Right lung (tissue), 5 donors: ENCODE measurements around the gene DKK3. TPM values are rescaled to one million over a fixed set of nuclear protein-coding genes. Genes with fewer than 3 reads are reported as not detected.

Experiments
- DNase-seq, 2 donors: peaks; one replicate each; pipeline ENCODE4 v3.0.0-alpha.2; 2013
- polyA plus RNA-seq, 5 donors: library from polyadenylated mRNA; unstranded; fragments of 120-200 nt; gene quantifications; one replicate each; pipeline versions ENCODE4 v1.2.1 to v1.2.3, GENCODE V29; 2013; ENCODE audit warnings: inconsistent platforms in 1 of 5, low replicate concordance in 1 of 5; ENCODE audit not compliant: insufficient read length in 5 of 5, insufficient read depth in 1 of 5

DKK3 gene
- polyA plus RNA-seq, 5 donors = 144 to 187 (median 170) TPM

DNA sequence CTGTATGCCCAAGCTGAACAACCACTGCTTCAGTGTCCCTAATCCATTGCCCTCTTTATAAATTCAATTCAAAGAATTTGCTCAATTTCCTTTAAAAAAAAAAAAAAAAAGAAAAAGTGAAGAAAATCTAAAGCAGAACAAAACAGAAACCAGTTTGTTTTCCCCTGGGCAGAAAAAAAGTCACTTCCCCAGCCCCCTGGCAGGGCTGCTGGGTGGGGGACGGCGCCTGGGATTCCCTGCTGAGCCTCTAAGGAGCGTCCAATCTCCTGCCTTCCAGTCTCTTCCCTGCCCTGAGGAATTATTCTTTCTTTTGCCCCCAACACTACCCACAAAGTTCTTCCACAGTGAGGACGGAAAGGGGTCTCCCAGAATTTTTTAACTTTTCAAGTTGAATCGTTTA lies 23.9 kb downstream of the DKK3 start:
- no peak for DNase-seq

DNA sequence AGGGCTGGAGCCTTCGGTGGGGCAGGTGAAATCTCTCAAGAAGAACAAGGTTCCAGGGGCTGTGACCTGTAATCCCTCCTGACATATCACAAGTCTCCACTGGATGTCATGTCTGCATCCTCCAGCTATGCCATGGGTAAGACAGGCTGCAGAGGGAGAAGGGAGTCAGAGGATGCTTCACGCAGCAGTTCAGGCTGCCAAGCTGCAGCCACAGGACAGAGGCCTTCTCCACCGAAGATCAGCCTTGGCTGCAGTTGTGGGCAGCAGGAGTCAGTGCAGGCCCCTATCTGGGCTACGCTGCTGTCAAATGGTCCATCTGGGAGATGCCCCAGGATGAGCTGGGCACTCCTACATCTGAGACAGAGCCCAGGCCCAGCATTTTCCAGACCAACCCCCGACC lies 25.0 kb downstream of the DKK3 start:
- no peak for DNase-seq

GRCh38 chr11:11982975-11983374 lies 25.5 kb downstream of the DKK3 start:
- no peak for DNase-seq

- no peak for DNase-seq
These were observed 26.0 kb downstream of the DKK3 start for GRCh38 chr11:11982461-11982860.

DNA sequence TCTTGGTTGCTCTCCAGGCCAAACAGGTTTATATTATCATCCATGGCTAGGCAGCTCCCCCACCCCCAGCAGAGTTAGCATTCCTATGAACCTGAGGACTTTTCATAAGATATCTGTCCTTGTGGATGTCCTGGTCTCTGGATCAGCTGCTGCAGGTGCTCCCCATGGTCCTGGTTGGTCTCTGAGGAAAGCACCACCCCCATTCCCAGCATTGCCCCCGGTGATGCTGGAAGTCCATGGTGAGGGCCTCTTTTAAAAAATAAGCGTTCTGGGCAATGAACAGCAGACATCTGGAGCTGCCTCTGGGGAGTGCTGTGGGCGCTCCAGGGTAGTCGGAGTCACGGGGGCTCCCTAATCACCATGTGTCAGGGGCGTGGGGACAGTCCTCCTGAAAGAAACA lies 26.6 kb downstream of the DKK3 start:
- DNase-seq = no peak

- DNase-seq = no peak
These were observed 27.1 kb downstream of the DKK3 start for GRCh38 chr11:11981364-11981763.

- DNase-seq = no peak
These were observed 27.6 kb downstream of the DKK3 start for GRCh38 chr11:11980841-11981308.

DNA sequence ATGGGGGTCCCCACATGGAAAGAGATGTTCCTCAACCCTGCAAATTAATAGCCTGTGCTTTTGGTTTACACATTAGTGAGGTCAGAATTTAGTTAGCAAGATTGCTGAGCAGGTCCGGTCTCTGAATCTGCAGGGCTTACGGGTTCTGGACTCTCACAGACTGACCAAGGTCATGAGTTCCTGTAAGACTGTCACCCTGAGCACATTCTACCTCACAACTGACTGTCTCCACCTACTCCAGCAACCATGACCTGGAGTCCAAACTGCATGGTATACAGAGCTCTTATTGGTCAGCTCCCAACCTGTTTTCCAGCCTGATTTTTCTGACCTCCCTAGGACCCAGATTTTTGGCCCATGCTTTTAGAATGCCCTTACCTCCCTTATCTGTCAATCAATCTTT lies 28.2 kb downstream of the DKK3 start:
- DNase-seq = no peak

GRCh38 chr11:11979488-11980117 lies 28.8 kb downstream of the DKK3 start:
- peak; percentile 54 to 65 for DNase-seq

DNA sequence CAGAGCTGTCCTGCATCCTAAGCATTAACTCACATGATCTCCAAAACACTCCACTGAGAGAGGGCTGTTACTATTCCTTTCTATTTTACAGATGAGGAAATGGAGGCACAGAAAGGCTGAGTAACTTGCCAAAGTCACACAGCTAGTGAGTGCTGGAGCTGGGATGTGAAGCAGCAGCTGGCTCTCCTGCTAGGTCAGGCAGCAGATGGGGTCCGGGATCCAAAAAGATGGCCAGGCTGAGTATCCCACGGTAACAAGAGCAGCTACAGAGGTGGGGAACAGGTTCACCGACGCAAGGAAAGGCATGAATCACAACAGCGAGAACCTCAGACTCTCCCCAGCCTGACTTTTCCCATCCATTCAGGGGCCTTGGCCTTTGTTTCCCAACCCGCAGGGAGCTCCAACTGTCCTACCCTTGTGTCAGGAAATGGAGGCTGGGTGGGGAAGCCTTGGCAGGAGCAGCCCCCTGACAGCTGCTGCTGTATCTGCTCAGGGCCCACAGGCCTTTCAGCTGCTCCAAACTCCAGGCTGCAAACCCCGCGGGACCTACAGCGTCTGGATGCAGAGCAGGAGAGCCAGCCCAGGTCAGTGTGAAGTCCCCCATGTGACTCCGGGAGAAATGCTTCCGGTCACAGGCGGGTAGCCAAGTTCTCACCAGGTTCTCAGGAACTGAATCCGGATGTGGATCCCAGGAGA lies 29.5 kb downstream of the DKK3 start:
- peak; percentile 72 to 78 for DNase-seq

- DNase-seq = no peak
These were observed 30.3 kb downstream of the DKK3 start for GRCh38 chr11:11978098-11978637.

- peak; percentile 32 to 48 for DNase-seq
These were observed 31.1 kb downstream of the DKK3 start for GRCh38 chr11:11977206-11977938.

GRCh38 chr11:11976481-11977127 lies 31.8 kb downstream of the DKK3 start:
- no peak for DNase-seq

GRCh38 chr11:11975201-11976092 lies 33.0 kb downstream of the DKK3 start:
- no peak for DNase-seq

DNA sequence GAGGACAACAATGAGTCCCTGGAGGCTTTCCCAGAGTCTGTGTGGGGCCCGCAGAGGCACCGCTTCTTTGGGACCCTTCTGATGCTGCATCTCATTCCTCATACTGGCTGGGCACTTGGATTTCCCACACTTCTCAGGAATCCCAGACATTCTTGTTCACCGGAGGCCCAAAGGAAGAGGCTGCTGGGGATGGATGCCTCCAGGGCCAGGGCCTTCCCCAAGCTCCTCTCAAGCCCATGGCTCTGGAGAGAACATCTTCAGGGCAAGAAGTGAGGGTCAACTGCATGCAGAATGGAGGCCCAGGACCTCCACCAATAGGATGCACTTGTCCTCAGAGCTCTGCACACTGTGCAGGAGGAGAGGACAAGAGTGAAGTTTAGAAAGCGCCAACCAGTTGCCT lies 34.6 kb downstream of the DKK3 start:
- no peak for DNase-seq

- DNase-seq = peak; percentile 72 to 79
These were observed 35.0 kb downstream of the DKK3 start for GRCh38 chr11:11973361-11973800.

DNA sequence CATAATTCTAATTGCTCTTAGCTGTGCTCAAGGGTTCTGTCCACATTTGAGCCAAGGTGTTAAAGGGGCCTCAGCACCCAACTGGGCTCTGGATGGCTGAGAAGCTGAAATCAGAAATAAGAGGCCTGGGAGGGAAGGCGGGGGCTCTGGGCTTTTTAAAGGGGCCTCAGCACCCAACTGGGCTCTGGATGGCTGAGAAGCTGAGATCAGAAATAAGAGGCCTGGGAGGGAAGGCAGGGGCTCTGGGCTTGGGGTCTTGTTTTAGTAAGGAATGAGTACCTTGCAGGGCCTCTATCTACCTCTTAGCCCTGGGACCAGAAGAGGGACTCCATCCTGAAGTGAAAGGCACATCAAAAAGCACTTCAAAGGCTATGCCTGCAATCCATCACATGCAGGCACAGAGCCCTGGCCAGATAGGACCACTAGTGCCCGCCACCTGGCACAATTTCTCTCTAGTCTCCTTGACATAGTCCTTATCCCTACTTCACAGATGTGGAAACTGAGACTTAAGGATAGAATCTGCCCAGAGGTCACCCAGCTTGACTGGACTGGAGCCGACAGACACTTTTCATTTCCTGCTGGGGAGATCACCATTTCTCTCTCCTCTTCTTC lies 35.6 kb downstream of the DKK3 start:
- DNase-seq = no peak

GRCh38 chr11:11971906-11972547 lies 36.4 kb downstream of the DKK3 start:
- no peak for DNase-seq

- no peak for DNase-seq
These were observed 37.9 kb downstream of the DKK3 start for GRCh38 chr11:11970556-11970955.
